Measurements from ENCODE around the gene GAB1.

GAB1 gene

DNA sequence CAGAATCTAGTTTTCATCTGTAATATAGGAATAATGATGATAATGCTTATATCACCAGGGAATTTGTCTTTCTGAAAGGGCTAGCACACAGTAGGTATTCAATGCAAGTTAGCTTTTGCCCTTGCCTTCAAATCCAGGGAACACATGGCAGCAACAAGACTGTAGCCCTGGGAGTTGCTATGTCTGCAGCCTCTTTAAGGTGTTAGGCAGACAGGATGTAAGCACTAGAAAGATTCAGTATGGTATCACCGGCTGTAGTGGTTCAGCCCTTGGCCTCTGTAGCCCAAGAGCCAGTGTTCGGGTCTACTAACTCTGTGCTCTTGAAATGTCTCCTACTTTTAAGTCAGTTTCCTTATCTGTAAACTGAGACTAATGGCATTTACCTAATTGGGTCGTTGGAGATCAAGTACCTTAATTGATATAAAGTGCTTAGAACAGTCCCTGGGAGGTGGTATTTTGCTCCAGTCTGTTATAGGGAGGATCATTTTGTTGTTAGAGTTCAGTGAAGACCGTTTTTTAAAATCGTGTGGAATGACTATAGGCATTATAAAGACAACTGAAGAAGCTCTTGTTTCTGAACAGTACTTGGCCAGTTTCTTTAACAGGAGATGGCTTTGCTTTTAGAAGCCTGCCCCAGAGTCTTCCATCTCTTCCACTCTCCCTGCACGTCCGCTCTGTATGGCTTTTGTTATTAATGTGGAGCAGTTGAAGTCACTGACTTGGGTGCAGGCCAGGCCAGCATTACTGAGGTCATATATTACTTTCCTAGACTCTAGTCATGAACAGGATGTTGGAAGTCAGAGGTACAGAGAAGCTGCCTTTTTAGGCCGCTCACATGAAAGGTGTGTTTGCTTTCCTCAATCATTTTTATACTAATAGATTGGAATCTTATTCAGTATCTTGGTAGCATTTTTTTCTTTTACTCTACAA is 44.8 kb downstream of the GAB1 start:
- Histone ChIP-seq H3K23ac (ENCODE audit: low read length in 2 of 2) (no peak overlapping the region), H3K27me3 (ENCODE audit: control insufficient read depth in 1 of 2, insufficient read depth in 1 of 2, low read length in 2 of 2) (no peaks in the 10 kb centered on the region), H3K4me2 (ENCODE audit: low read length, poor library complexity, severe bottlenecking) (no peak overlapping the region), H3K18ac (ENCODE audit: low read depth in 1 of 2, low read length in 2 of 2) (peak overlapping the region; percentile 16 to 31), H3K4me3 (ENCODE audit: insufficient read depth in 1 of 2, low read depth in 1 of 2, low read length in 2 of 2) (peak overlapping the region in 1 of 2 experiments; percentile 0), H2AK5ac (ENCODE audit: low read length, severe bottlenecking) (no peak overlapping the region), H2BK5ac (ENCODE audit: low read depth, low read length, poor library complexity, severe bottlenecking) (no peak overlapping the region), H2BK12ac (ENCODE audit: low read length in 2 of 2) (peak overlapping the region; percentile 8 to 72), H4K8ac (ENCODE audit: low read length) (no peak overlapping the region), H3K79me1 (replicated peaks; ENCODE audit: low read length, poor library complexity, severe bottlenecking) (peaks cover 25% of the 10 kb centered on the region), H2BK120ac (ENCODE audit: low read depth, low read length) (no peak overlapping the region), H3K9ac (ENCODE audit: low read length) (peak overlapping the region; percentile 68), H4K91ac (ENCODE audit: low read length) (no peak overlapping the region), H3K4me1 (ENCODE audit: control insufficient read depth, insufficient read depth, low read depth, low read length) (peaks cover 5% of the 10 kb centered on the region), H2BK15ac (ENCODE audit: low read depth, poor library complexity, severe bottlenecking) (no peak overlapping the region), H3K9me3 (ENCODE audit: control insufficient read depth, low read length) (no peaks in the 10 kb centered on the region), H3K14ac (ENCODE audit: low read length in 2 of 2) (no peak overlapping the region), H2AFZ (ENCODE audit: low read depth, low read length) (no peak overlapping the region), H3K4ac (ENCODE audit: low read depth in 1 of 2, low read length in 2 of 2) (no peak overlapping the region), H3K36me3 (ENCODE audit: control insufficient read depth in 1 of 2, insufficient read depth in 2 of 2, low read depth in 1 of 2, low read length in 2 of 2) (no peaks in the 10 kb centered on the region), H3K27ac (ENCODE audit: low read length, poor library complexity, severe bottlenecking) (peak overlapping the region; percentile 48)
- peak; percentile 88 for DNase-seq
- 20% methylated on average over 5 of the region's 8 CpGs for WGBS

DNA sequence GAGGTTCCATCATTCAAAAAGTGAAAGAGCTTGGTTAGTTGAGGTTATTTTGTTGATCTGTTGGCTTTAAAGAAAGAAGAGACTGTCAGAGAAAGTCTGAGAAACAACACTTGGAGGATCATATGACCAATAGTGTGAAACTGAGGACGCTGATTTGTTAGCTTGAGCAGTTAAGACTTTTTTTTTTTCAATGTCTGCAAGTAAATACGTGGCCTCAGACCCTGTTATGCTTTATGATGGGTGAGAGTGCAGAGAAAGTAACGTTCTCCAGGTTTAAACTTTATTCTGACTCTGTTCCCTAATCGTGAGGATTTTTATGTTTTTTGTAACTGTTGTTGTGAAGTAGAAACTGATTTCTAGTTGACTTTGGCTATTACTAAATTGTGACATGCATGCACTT is 45.9 kb downstream of the GAB1 start:
- H4K91ac ChIP-seq (ENCODE audit: low read length) = no peak overlapping the region
- H4K8ac ChIP-seq (ENCODE audit: low read length) = no peak overlapping the region
- DNase-seq = peak; percentile 77
- no peak overlapping the region for H2BK12ac ChIP-seq (ENCODE audit: low read length in 2 of 2)
- H3K4me2 ChIP-seq (ENCODE audit: low read length, poor library complexity, severe bottlenecking) = peak overlapping the region; percentile 36
- WGBS = 18% methylated on average over 4 of the region's 4 CpGs
- no peak overlapping the region for H2BK120ac ChIP-seq (ENCODE audit: low read depth, low read length)
- H3K36me3 ChIP-seq (ENCODE audit: control insufficient read depth in 1 of 2, insufficient read depth in 2 of 2, low read depth in 1 of 2, low read length in 2 of 2) = no peaks in the 10 kb centered on the region
- no peak overlapping the region for H3K4ac ChIP-seq (ENCODE audit: low read depth in 1 of 2, low read length in 2 of 2)
- H3K9me3 ChIP-seq (ENCODE audit: control insufficient read depth, low read length) = no peaks in the 10 kb centered on the region
- no peak overlapping the region for H2AFZ ChIP-seq (ENCODE audit: low read depth, low read length)
- peaks cover 5% of the 10 kb centered on the region for H3K4me1 ChIP-seq (ENCODE audit: control insufficient read depth, insufficient read depth, low read depth, low read length)
- peaks cover 33% of the 10 kb centered on the region for H3K79me1 ChIP-seq (replicated peaks; ENCODE audit: low read length, poor library complexity, severe bottlenecking)
- H3K14ac ChIP-seq (ENCODE audit: low read length in 2 of 2) = no peak overlapping the region
- H3K23ac ChIP-seq (ENCODE audit: low read length in 2 of 2) = no peak overlapping the region
- H2AK5ac ChIP-seq (ENCODE audit: low read length, severe bottlenecking) = no peak overlapping the region
- no peak overlapping the region for H2BK15ac ChIP-seq (ENCODE audit: low read depth, poor library complexity, severe bottlenecking)
- H3K4me3 ChIP-seq (ENCODE audit: insufficient read depth in 1 of 2, low read depth in 1 of 2, low read length in 2 of 2) = peak overlapping the region in 1 of 2 experiments; percentile 27
- peak overlapping the region; percentile 10 for H3K27ac ChIP-seq (ENCODE audit: low read length, poor library complexity, severe bottlenecking)
- H3K18ac ChIP-seq (ENCODE audit: low read depth in 1 of 2, low read length in 2 of 2) = no peak overlapping the region
- H3K27me3 ChIP-seq (ENCODE audit: control insufficient read depth in 1 of 2, insufficient read depth in 1 of 2, low read length in 2 of 2) = no peaks in the 10 kb centered on the region
- peak overlapping the region; percentile 68 for H3K9ac ChIP-seq (ENCODE audit: low read length)
- H2BK5ac ChIP-seq (ENCODE audit: low read depth, low read length, poor library complexity, severe bottlenecking) = no peak overlapping the region

DNA sequence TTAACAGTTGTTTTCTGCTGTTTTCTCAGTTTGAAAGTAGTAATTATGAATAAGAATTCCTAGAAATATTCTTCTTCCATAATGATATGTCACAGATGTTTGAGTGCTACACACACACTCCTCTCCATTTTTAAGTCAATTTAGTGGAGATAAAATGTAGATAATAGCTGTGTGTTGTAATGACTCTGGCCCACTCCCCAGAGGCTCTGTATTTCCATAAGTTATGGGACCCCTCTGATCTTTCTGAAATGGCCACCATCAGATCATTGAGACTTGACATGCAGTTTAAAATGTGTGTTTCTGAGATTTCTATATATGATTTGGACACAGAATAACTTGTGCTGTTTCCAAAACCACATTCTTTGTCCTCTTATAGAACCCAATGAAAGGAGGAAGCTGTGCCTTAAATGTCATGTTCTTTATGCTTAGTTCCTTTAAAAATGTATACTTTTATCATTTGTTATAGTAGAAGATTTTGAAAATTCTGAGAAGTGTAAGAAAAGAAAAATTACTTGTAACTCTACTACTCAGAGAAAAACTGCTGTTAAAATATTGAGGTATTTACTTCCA is 46.4 kb downstream of the GAB1 start:
- no peak overlapping the region for H2BK12ac ChIP-seq (ENCODE audit: low read length in 2 of 2)
- no peak for DNase-seq

DNA sequence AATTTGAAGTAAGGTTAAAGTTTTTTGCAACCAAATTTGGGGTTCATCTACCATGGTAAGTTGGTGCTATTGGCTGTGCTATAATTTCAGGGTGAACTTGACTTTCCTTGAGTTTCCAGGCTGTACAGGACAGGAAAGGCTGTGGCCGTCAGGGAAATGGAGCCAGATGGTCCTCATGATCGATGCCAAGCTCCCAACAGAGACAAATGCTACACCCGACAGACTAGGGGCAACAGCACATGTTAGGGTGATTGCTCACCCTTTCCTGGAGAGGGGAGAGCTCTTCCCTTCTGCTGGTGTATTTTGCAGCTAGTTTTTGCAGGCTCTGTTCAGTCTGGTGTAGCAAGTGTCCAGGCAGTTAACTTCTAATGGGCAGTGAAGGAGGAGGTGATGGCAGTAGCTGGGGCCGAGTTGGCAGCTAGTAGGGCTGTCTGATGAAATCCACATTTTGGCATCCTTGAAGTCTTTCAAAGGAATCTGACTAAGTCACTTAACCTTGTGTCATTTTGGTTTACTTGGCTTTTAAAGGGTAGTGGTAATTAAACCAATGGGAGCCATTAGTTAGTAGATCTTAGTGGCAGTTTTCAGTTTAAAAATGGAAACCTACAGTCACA is 47.8 kb downstream of the GAB1 start:
- no peak overlapping the region for H3K9ac ChIP-seq (ENCODE audit: low read length)

More for the DNA sequence above, 46.4 kb downstream of the GAB1 start:
- Histone ChIP-seq H3K4me3 (ENCODE audit: insufficient read depth in 1 of 2, low read depth in 1 of 2, low read length in 2 of 2) (peak overlapping the region in 1 of 2 experiments; percentile 27), H3K18ac (ENCODE audit: low read depth in 1 of 2, low read length in 2 of 2) (no peak overlapping the region), H2BK5ac (ENCODE audit: low read depth, low read length, poor library complexity, severe bottlenecking) (no peak overlapping the region), H4K91ac (ENCODE audit: low read length) (no peak overlapping the region), H2AK5ac (ENCODE audit: low read length, severe bottlenecking) (no peak overlapping the region), H3K4me1 (ENCODE audit: control insufficient read depth, insufficient read depth, low read depth, low read length) (peaks cover 5% of the 10 kb centered on the region), H3K23ac (ENCODE audit: low read length in 2 of 2) (no peak overlapping the region), H3K14ac (ENCODE audit: low read length in 2 of 2) (no peak overlapping the region), H3K9ac (ENCODE audit: low read length) (peak overlapping the region; percentile 68), H4K8ac (ENCODE audit: low read length) (no peak overlapping the region), H2BK15ac (ENCODE audit: low read depth, poor library complexity, severe bottlenecking) (no peak overlapping the region), H3K79me1 (replicated peaks; ENCODE audit: low read length, poor library complexity, severe bottlenecking) (peaks cover 32% of the 10 kb centered on the region), H2BK120ac (ENCODE audit: low read depth, low read length) (no peak overlapping the region), H3K9me3 (ENCODE audit: control insufficient read depth, low read length) (no peaks in the 10 kb centered on the region), H3K4me2 (ENCODE audit: low read length, poor library complexity, severe bottlenecking) (no peak overlapping the region), H3K4ac (ENCODE audit: low read depth in 1 of 2, low read length in 2 of 2) (no peak overlapping the region), H3K27me3 (ENCODE audit: control insufficient read depth in 1 of 2, insufficient read depth in 1 of 2, low read length in 2 of 2) (no peaks in the 10 kb centered on the region), H2AFZ (ENCODE audit: low read depth, low read length) (no peak overlapping the region), H3K36me3 (ENCODE audit: control insufficient read depth in 1 of 2, insufficient read depth in 2 of 2, low read depth in 1 of 2, low read length in 2 of 2) (no peaks in the 10 kb centered on the region), H3K27ac (ENCODE audit: low read length, poor library complexity, severe bottlenecking) (no peak overlapping the region)

More for the DNA sequence above, 47.8 kb downstream of the GAB1 start:
- DNase-seq = peak; percentile 14
- H3K18ac ChIP-seq (ENCODE audit: low read depth in 1 of 2, low read length in 2 of 2) = no peak overlapping the region
- no peak overlapping the region for H3K23ac ChIP-seq (ENCODE audit: low read length in 2 of 2)
- no peak overlapping the region for H2BK12ac ChIP-seq (ENCODE audit: low read length in 2 of 2)
- WGBS = 94% methylated on average over 4 of the region's 4 CpGs
- H2AFZ ChIP-seq (ENCODE audit: low read depth, low read length) = no peak overlapping the region
- no peak overlapping the region for H3K27ac ChIP-seq (ENCODE audit: low read length, poor library complexity, severe bottlenecking)
- H3K4me1 ChIP-seq (ENCODE audit: control insufficient read depth, insufficient read depth, low read depth, low read length) = peaks cover 6% of the 10 kb centered on the region
- H3K79me1 ChIP-seq (replicated peaks; ENCODE audit: low read length, poor library complexity, severe bottlenecking) = peaks cover 29% of the 10 kb centered on the region
- no peak overlapping the region for H3K4me2 ChIP-seq (ENCODE audit: low read length, poor library complexity, severe bottlenecking)
- H2BK120ac ChIP-seq (ENCODE audit: low read depth, low read length) = no peak overlapping the region
- no peaks in the 10 kb centered on the region for H3K27me3 ChIP-seq (ENCODE audit: control insufficient read depth in 1 of 2, insufficient read depth in 1 of 2, low read length in 2 of 2)
- no peak overlapping the region for H2BK5ac ChIP-seq (ENCODE audit: low read depth, low read length, poor library complexity, severe bottlenecking)
- H3K4me3 ChIP-seq (ENCODE audit: insufficient read depth in 1 of 2, low read depth in 1 of 2, low read length in 2 of 2) = no peak overlapping the region
- H2BK15ac ChIP-seq (ENCODE audit: low read depth, poor library complexity, severe bottlenecking) = no peak overlapping the region
- peak overlapping the region; percentile 1 for H4K8ac ChIP-seq (ENCODE audit: low read length)
- H3K4ac ChIP-seq (ENCODE audit: low read depth in 1 of 2, low read length in 2 of 2) = no peak overlapping the region
- no peak overlapping the region for H4K91ac ChIP-seq (ENCODE audit: low read length)
- H3K14ac ChIP-seq (ENCODE audit: low read length in 2 of 2) = no peak overlapping the region
- no peaks in the 10 kb centered on the region for H3K9me3 ChIP-seq (ENCODE audit: control insufficient read depth, low read length)
- H2AK5ac ChIP-seq (ENCODE audit: low read length, severe bottlenecking) = no peak overlapping the region
- no peaks in the 10 kb centered on the region for H3K36me3 ChIP-seq (ENCODE audit: control insufficient read depth in 1 of 2, insufficient read depth in 2 of 2, low read depth in 1 of 2, low read length in 2 of 2)

Measured in mesenchymal stem cell (in vitro differentiated cells and primary cell).